Suprapubic skin (tissue), 4 donors: ENCODE data around the gene SLC38A10. TPM values are rescaled to one million over a fixed set of nuclear protein-coding genes. Genes with fewer than 3 reads are reported as not detected.

Experiments
- DNase-seq, 2 donors: peaks; one replicate each; pipeline ENCODE4 v3.0.0-alpha.2; 2019; ENCODE audit warnings: low spot score in 2 of 2
- H3K27ac ChIP-seq: fragments of 200-600 bp; sonication (generic); one replicate; pipeline ENCODE4 v1.5.1; 2019
- H3K27me3 ChIP-seq: fragments of 200-600 bp; sonication (generic); one replicate; pipeline ENCODE4 v1.5.1; 2019
- H3K36me3 ChIP-seq: fragments of 200-600 bp; sonication (generic); one replicate; pipeline ENCODE4 v1.5.1; 2019
- H3K4me1 ChIP-seq: fragments of 200-600 bp; sonication (generic); one replicate; pipeline ENCODE4 v1.5.1; 2019
- H3K4me3 ChIP-seq: fragments of 200-600 bp; sonication (generic); one replicate; pipeline ENCODE4 v1.5.1; 2019; ENCODE audit warnings: mild to moderate bottlenecking
- H3K9me3 ChIP-seq: fragments of 200-600 bp; sonication (generic); one replicate; pipeline ENCODE4 v1.5.1; 2019
- EP300 ChIP-seq: sonication (generic); formaldehyde crosslinking; IDR thresholded peaks from one replicate; pipeline ENCODE4 v1.6.1; 2017; ENCODE audit warnings: antibody characterized with exemption
- POLR2A ChIP-seq, 2 donors: fragments of 450-650 bp; IDR thresholded peaks; one replicate each; pipeline ENCODE4 v1.6.1; 2017; ENCODE audit warnings: antibody characterized with exemption in 2 of 2, mild to moderate bottlenecking in 2 of 2, moderate library complexity in 2 of 2
- POLR2AphosphoS5 ChIP-seq, 3 donors: sonication (generic); formaldehyde crosslinking; IDR thresholded peaks; one replicate each; pipeline ENCODE4 v1.6.1; 2017; ENCODE audit warnings: antibody characterized with exemption in 3 of 3
- WGBS: methylation state at CpG from one replicate; pipeline ENCODE4 v1.1.5; 2018; 5-methylcytosine and 5-hydroxymethylcytosine counted together
- total RNA-seq, 4 donors: library from RNA; depleted of rRNA; stranded (reverse); fragments of >200 nt; gene quantifications; one replicate each; pipeline ENCODE4 v1.1.0, GENCODE V29; 2016
- TF ChIP-seq, protein P1 (sequence below), 2 donors: fragments of 200-600 bp in 1 of 2; fragments of 450-650 bp in 1 of 2; sonication (generic) in 1 of 2; IDR thresholded peaks; one replicate each; pipeline ENCODE4 v1.5.1; 2016 to 2019; ENCODE audit warnings: antibody characterized with exemption in 2 of 2, mild to moderate bottlenecking in 1 of 2, moderate library complexity in 1 of 2

Gene SLC38A10
- total RNA-seq, 4 donors from 2014 or later: 48.5 to 84.9 (median 69.4) TPM

DNA sequence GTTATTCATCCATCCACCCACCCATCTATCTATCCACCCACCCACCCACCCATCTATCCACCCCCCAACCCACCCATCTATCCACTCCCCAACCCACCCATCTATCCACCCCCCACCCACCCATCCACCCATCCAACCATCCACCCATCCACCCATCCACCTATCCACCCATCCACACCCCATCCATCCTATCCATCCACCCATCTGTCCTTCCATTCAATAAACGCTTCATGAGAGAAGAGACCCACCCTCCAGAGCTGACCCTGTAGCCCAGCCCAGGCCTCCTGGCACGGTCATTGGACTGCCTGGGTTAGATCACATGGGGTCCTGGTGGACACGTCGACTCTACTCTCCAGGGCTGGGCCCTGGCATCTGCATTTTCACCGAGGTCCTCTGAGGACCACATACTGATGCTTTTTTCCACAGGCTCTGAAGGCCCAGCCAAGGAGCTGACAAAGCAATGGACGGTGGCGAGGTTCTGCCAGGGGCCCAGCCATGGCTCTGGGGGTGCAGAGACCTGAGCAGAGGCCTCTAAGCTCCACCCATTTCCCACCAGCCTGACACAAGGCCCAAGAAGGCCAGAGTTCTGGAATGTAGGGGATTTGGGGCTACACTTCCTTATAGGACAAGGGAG lies 41.3 kb upstream of the SLC38A10 start:
- no peaks in the 10 kb centered on the region for H3K27me3 ChIP-seq
- H3K4me3 ChIP-seq: no peak overlapping the region
- peaks cover 64% of the 10 kb centered on the region for H3K4me1 ChIP-seq
- no peaks in the 10 kb centered on the region for H3K36me3 ChIP-seq
- no peaks in the 10 kb centered on the region for H3K9me3 ChIP-seq
- WGBS: 93% methylated on average over 7 of the region's 7 CpGs
- TF ChIP-seq, protein P1, sequence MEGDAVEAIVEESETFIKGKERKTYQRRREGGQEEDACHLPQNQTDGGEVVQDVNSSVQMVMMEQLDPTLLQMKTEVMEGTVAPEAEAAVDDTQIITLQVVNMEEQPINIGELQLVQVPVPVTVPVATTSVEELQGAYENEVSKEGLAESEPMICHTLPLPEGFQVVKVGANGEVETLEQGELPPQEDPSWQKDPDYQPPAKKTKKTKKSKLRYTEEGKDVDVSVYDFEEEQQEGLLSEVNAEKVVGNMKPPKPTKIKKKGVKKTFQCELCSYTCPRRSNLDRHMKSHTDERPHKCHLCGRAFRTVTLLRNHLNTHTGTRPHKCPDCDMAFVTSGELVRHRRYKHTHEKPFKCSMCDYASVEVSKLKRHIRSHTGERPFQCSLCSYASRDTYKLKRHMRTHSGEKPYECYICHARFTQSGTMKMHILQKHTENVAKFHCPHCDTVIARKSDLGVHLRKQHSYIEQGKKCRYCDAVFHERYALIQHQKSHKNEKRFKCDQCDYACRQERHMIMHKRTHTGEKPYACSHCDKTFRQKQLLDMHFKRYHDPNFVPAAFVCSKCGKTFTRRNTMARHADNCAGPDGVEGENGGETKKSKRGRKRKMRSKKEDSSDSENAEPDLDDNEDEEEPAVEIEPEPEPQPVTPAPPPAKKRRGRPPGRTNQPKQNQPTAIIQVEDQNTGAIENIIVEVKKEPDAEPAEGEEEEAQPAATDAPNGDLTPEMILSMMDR (IDR thresholded peaks at IDR 0.05): no peak
- no peak overlapping the region for H3K27ac ChIP-seq
- peak in 1 of 2 donors; percentile 51 for DNase-seq

DNA sequence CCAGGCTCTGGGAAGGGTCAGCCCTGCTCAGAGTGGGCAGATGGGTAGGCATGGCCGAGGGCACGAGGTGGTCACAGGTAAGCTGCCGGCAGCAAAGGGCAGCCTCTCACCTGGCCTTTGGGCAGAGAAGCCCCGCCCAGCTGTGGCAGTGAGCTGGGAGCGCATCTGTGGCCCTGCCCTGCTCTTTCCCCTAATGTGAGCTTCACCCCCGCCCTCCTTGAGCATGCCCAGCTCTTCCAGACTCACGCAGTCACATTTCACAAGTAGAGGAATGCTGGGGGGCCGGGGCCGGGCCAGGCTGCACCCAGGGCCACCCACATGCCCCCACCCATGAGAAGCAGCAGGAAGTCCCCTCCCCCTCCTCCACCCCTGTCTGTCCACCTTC lies 40.7 kb upstream of the SLC38A10 start:
- H3K27me3 ChIP-seq: no peaks in the 10 kb centered on the region
- 70% methylated on average over 8 of the region's 9 CpGs for WGBS
- no peak for DNase-seq
- H3K27ac ChIP-seq: no peak overlapping the region
- TF ChIP-seq, protein P1 (IDR thresholded peaks at IDR 0.05): no peak
- TF ChIP-seq EP300: no peak
- no peak for TF ChIP-seq POLR2AphosphoS5 (IDR thresholded peaks at IDR 0.05)
- no peak for TF ChIP-seq POLR2A (IDR thresholded peaks at IDR 0.05)
- peaks cover 62% of the 10 kb centered on the region for H3K4me1 ChIP-seq
- H3K36me3 ChIP-seq: no peaks in the 10 kb centered on the region
- no peaks in the 10 kb centered on the region for H3K9me3 ChIP-seq
- H3K4me3 ChIP-seq: no peak overlapping the region

DNA sequence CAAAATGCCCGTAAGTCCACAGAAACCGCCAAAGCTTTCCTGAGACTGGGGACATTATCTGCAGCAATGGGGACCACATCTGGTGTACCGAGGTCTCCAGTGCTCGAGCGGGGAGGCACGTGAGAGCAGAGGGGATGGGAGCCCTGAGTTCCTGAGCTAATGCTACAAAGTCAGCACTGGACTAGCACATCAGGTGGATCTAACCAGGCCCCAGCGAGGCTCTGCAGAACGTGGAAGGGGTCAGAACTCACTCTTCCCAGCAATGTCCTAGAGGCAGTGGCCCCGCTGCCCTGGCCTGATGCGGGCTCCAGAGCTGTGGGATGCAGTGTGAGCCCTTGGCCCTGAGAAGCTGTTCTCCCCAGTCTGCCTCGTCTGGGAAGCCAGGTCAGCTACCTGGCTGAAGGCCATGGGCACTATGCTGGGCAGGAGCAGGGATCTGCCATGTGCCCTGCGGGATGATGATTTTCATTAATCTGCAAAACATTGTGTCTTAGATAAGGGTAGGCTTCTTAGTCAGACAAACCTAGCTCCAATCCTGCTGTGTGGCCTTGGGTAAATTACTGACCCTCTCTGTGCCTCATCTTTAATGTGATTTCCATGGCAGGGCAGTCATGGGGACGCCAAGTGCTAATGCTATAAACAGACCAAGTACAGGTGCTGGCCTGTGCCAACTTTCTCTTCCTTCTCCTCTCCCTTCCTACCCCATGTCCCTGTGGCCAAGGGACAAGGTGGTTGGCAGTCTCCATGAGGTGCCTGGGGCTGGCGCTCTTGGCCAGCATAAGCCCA lies 40.1 kb upstream of the SLC38A10 start:
- Histone ChIP-seq H3K4me3 (no peak overlapping the region), H3K27me3 (no peaks in the 10 kb centered on the region), H3K36me3 (no peaks in the 10 kb centered on the region), H3K9me3 (no peaks in the 10 kb centered on the region), H3K4me1 (peaks cover 62% of the 10 kb centered on the region), H3K27ac (no peak overlapping the region)
- TF ChIP-seq EP300 (no peak), POLR2A (IDR thresholded peaks at IDR 0.05) (no peak), POLR2AphosphoS5 (IDR thresholded peaks at IDR 0.05) (no peak)
- TF ChIP-seq, protein P1 (IDR thresholded peaks at IDR 0.05): no peak
- DNase-seq: no peak
- 82% methylated on average over 8 of the region's 14 CpGs for WGBS

DNA sequence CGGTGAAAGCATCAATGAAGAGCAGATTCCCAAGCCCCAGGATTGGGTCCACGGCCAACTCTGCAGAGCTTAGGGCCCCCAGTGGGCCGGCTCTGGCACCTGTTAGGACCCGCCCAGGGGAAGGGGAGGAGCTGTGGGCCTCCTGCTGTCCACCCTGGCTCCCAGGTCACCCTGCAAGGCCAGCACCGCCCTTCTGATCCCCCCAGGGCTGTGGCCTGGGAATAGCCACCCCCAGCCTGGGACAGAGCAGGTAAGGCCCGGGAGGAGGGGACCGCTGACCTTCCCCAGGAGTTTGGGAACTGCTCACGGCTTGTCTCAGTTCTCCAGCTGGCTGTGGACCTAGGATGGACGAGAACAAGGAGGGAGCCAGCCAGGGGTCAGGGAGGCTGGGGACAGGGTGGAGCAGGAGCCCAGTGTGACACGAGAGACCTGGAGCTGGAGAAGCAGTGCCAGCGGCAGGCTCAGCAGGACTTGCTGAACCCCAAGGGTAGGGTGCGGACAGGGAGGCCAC lies 39.3 kb upstream of the SLC38A10 start:
- peaks cover 62% of the 10 kb centered on the region for H3K4me1 ChIP-seq

More for the DNA sequence above, 39.3 kb upstream of the SLC38A10 start:
- WGBS: 68% methylated on average over 4 of the region's 12 CpGs
- Histone ChIP-seq H3K27me3 (no peaks in the 10 kb centered on the region), H3K27ac (no peak overlapping the region), H3K36me3 (no peaks in the 10 kb centered on the region), H3K9me3 (no peaks in the 10 kb centered on the region), H3K4me3 (no peak overlapping the region)
- TF ChIP-seq, protein P1 (IDR thresholded peaks at IDR 0.05): no peak
- TF ChIP-seq EP300: no peak
- no peak for TF ChIP-seq POLR2A (IDR thresholded peaks at IDR 0.05)
- no peak for TF ChIP-seq POLR2AphosphoS5 (IDR thresholded peaks at IDR 0.05)
- no peak for DNase-seq
